Neural cell (in vitro differentiated cells): ENCODE data around the gene RBM19.

ENCODE experiments used
- CTCF ChIP-seq: fragments of 450-650 bp; IDR thresholded peaks from 2 replicates; pipeline ENCODE4 v1.5.1; 2014; ENCODE audit warnings: antibody characterized with exemption, mild to moderate bottlenecking, moderate library complexity; ENCODE audit not compliant: poor library complexity, severe bottlenecking
- EP300 ChIP-seq: fragments of 450-650 bp; conservative IDR thresholded peaks from 2 replicates; pipeline ENCODE4 v1.6.1; 2014; ENCODE audit warnings: antibody characterized with exemption, mild to moderate bottlenecking, moderate library complexity; ENCODE audit not compliant: poor library complexity, severe bottlenecking
- EZH2 ChIP-seq: fragments of 200-600, 300-800 bp; shearing (Covaris generic), sonication (generic); IDR thresholded peaks from 2 replicates; pipeline ENCODE4 v1.6.1; 2014; ENCODE audit warnings: antibody characterized with exemption, low read length, borderline replicate concordance, mild to moderate bottlenecking; ENCODE audit not compliant: insufficient read depth, poor library complexity, severe bottlenecking
- POLR2AphosphoS5 ChIP-seq: IDR thresholded peaks from 2 replicates; pipeline ENCODE4 v1.6.1; 2012
- RAD21 ChIP-seq: fragments of 450-650 bp; conservative IDR thresholded peaks from 2 replicates; pipeline ENCODE4 v1.6.1; 2014; ENCODE audit warnings: antibody characterized with exemption, mild to moderate bottlenecking, moderate library complexity
- TAF1 ChIP-seq: IDR thresholded peaks from 2 replicates; pipeline ENCODE4 v1.6.1; 2012; ENCODE audit warnings: low read depth

GRCh38 chr12:113783811-113784210, 182.3 kb downstream of the RBM19 start:
- TF ChIP-seq CTCF (no peak), EZH2 (no peak), POLR2AphosphoS5 (no peak), TAF1 (no peak), EP300 (no peak), RAD21 (no peak)
